HUES48 (cell line): ENCODE measurements around the gene ISL2.

ENCODE experiments used
- H3K27ac ChIP-seq: one replicate; pipeline ENCODE4 v1.7.0; 2013; ENCODE audit warnings: low read depth, low read length, inconsistent platforms
- H3K27me3 ChIP-seq: 2 replicates; pipeline ENCODE4 v1.6.1; 2013; ENCODE audit warnings: mild to moderate bottlenecking, low read length; ENCODE audit not compliant: control insufficient read depth, insufficient read depth
- H3K36me3 ChIP-seq: 2 replicates; pipeline ENCODE4 v1.6.1; 2013; ENCODE audit warnings: low read length; ENCODE audit not compliant: control insufficient read depth, insufficient read depth
- H3K4me1 ChIP-seq: 2 replicates; pipeline ENCODE4 v1.6.1; 2013; ENCODE audit warnings: mild to moderate bottlenecking, low read length; ENCODE audit not compliant: control insufficient read depth, insufficient read depth
- H3K4me3 ChIP-seq: 2 replicates; pipeline ENCODE4 v1.5.1; 2013; ENCODE audit warnings: mild to moderate bottlenecking, low read depth, low read length
- H3K9ac ChIP-seq: 2 replicates; pipeline ENCODE4 v1.6.1; 2013; ENCODE audit warnings: mild to moderate bottlenecking, low read depth, low read length, moderate library complexity
- H3K9me3 ChIP-seq: 2 replicates; pipeline ENCODE4 v1.6.1; 2013; ENCODE audit warnings: low read length; ENCODE audit not compliant: control insufficient read depth, insufficient read depth

ISL2 gene

DNA sequence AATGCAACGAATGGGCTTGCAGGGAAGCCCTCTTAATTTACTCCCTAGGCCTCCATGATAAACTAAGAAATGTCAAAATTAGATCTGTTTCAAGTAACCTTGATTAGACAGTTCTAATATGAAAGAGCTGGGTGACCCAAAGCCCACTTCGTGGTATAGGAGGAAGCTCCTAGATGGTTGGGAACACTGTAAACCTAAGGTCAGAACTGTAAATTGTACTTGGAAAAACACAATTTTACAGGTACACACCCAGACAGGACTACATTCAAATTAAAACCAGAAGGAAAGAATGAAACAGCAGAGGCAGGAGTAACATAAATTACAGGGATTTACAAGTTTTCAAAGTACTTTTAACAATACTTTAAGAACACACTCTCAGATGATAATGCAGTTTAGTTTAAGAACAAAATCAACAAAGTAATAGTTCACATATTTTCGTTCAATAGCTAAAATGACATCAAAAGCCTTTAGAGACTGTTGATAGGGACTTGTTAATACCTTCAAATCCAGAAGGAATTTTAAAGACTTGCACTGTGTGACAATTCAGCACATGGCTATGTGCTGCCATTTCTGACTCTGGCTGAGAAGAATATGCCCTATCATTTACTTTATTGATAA is 18.4 kb downstream of the ISL2 start:
- Histone ChIP-seq H3K9ac (no peak overlapping the region), H3K27ac (no peak overlapping the region), H3K4me1 (no peaks in the 10 kb centered on the region), H3K4me3 (no peak overlapping the region), H3K27me3 (peaks cover 7% of the 10 kb centered on the region), H3K36me3 (no peaks in the 10 kb centered on the region), H3K9me3 (no peaks in the 10 kb centered on the region)

DNA sequence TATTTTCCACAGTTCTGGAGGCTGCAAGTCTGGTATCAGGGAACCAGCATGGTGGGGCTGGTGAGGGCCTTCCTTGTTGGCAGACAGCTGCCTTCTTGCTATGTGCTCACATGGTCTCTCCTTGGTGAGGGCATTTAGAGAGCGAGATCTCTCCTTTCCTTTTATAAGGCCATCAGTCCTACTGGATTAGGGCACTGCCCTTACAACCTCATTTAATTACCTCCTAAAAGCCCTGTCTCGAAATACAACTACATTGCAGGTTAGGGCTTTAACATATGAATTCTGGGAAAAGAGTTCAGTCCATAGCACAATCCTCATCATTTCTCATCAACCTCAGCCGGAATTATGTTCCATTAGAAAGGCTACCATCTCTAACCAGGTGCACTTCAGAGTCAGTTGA is 21.9 kb downstream of the ISL2 start:
- no peak overlapping the region for H3K9ac ChIP-seq
- H3K36me3 ChIP-seq, result no peaks in the 10 kb centered on the region
- H3K4me1 ChIP-seq, result no peaks in the 10 kb centered on the region
- no peak overlapping the region for H3K4me3 ChIP-seq
- H3K27me3 ChIP-seq, result no peaks in the 10 kb centered on the region
- H3K27ac ChIP-seq, result no peak overlapping the region
- no peaks in the 10 kb centered on the region for H3K9me3 ChIP-seq

DNA sequence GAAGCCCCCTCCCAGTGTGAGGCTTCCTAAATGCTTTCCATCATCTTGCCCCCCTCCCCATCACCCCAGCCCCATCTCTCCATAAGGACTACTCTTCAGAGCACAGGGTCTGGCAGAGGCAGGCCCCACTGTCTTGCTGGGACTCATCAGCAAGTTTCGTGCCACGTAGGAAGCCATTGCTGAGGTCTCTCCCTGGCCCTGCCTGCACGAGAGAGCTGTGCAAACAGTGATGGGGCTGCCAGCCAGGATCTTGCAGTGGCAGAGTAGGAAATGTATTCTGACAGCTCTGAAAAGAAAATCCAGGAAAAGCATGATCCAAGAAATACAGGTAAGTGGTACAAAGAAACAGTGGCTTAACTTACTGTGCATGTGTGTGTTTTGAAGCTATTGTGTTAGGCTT is 22.6 kb downstream of the ISL2 start:
- Histone ChIP-seq H3K9ac (no peak overlapping the region), H3K9me3 (no peaks in the 10 kb centered on the region), H3K27me3 (no peaks in the 10 kb centered on the region), H3K4me1 (no peaks in the 10 kb centered on the region), H3K4me3 (no peak overlapping the region), H3K36me3 (no peaks in the 10 kb centered on the region), H3K27ac (no peak overlapping the region)

DNA sequence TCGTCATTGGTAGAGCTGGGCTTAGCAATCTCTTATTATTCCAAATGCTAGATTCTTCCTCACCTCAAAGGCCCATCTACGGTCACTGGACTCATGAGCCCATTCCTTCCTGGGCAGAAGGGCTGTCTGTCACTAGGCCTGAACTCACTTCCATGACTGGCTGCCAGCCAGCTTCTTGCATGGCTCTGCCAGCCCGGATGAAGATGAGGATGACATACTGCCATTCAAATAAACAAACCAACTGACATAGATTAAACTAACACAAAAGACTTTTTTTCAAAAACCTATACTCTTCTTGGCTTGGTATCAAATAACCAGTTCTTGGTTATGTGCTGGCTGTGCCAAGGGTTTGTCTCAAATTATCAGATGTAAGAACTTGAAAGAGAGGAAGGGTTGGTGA is 23.8 kb downstream of the ISL2 start:
- no peak overlapping the region for H3K4me3 ChIP-seq
- H3K27ac ChIP-seq, result no peak overlapping the region
- H3K9me3 ChIP-seq, result no peaks in the 10 kb centered on the region
- no peaks in the 10 kb centered on the region for H3K36me3 ChIP-seq
- H3K27me3 ChIP-seq, result no peaks in the 10 kb centered on the region
- H3K4me1 ChIP-seq, result no peaks in the 10 kb centered on the region
- H3K9ac ChIP-seq, result no peak overlapping the region

DNA sequence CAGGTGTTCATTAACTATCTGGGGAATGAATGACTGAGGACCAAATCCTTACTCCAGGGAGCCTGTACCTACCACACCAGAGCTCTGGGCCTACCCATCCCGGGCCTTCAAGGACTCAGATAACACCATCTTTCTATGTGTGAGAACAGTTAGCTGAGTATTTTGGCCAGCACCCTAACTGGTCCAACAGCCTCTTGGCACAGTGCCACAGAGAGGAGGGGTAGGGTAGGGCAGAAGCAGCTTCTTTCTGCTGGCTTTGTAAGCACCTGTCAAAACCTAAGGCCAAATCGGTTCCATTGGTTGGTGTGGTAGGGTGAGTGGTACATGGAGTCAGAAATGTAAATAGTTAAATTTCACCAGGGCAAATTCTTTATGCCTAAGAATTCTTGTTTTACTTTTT is 26.7 kb downstream of the ISL2 start:
- Histone ChIP-seq H3K9ac (no peak overlapping the region), H3K27ac (no peak overlapping the region), H3K4me1 (no peaks in the 10 kb centered on the region), H3K9me3 (no peaks in the 10 kb centered on the region), H3K4me3 (no peak overlapping the region), H3K27me3 (no peaks in the 10 kb centered on the region), H3K36me3 (no peaks in the 10 kb centered on the region)

DNA sequence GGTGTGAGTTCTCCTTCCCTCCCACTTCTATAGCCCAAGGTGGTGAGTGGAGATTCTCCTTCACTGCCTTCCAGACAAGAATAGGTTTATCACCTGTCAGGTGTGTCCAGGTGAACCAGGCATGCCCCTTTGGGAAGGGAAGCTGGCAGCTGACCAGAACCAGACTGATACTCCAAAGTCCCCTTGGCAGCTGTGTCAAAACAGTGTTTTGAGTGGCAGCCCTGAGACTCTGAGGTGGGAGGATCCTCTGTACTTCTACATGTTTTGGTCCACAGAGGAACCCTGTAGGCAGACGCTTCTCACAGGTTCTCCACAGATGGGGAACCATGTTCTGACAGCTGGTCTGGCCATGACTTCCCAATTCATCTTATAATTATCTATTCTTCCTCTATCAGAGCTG is 30.1 kb downstream of the ISL2 start:
- Histone ChIP-seq H3K9ac (no peak overlapping the region), H3K36me3 (no peaks in the 10 kb centered on the region), H3K4me3 (no peak overlapping the region), H3K27me3 (no peaks in the 10 kb centered on the region), H3K9me3 (no peaks in the 10 kb centered on the region), H3K4me1 (no peaks in the 10 kb centered on the region), H3K27ac (no peak overlapping the region)

DNA sequence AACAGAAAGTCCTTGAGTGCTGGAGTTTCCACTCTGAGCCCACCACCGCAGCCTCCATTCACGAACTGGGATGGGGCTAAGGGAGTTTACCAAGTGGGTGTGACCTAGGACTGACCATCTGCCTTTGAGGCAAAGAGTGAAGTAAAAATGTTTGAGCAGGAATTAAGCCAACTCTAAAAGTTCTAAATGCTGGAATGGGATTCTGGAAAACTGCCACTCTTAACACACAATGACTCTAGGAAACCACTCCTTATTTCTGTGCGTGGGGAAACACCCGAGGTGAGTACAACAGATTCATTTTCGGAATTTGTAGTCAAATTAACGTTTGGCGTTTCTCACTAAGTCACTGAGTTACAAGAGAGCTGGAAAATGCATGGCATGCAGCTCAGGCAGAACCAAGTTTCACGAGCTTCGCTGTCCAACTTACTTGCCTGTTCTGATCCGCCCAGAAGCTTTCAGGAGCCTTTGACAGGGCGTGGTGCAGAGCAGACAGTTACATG is 31.6 kb downstream of the ISL2 start:
- Histone ChIP-seq H3K9me3 (no peaks in the 10 kb centered on the region), H3K4me1 (no peaks in the 10 kb centered on the region), H3K27me3 (no peaks in the 10 kb centered on the region), H3K9ac (no peak overlapping the region), H3K4me3 (no peak overlapping the region), H3K36me3 (no peaks in the 10 kb centered on the region), H3K27ac (no peak overlapping the region)

DNA sequence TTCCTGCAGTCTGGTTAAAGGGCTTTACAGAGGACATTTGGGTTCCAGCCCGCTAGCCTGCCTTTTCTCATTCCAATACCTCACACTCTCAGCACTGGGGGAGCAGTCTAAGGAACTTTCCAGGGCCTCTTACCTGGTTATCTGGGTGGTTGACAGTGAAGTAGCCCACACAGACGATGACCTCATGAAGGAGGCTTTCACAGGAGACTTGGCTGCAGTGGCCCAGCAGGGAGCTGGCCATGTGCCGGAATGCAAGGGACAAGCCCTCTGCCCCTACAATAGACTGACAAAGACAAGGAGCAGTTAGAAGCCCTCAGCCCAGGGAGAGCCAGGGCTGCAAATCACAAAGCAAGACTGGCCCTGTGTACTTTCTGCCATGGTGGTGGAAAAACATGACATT is 39.5 kb downstream of the ISL2 start:
- H3K9me3 ChIP-seq, result no peaks in the 10 kb centered on the region
- H3K27ac ChIP-seq, result no peak overlapping the region
- H3K4me1 ChIP-seq, result peaks cover 4% of the 10 kb centered on the region; the same call in 1 of the 2 replicates
- no peaks in the 10 kb centered on the region for H3K36me3 ChIP-seq
- H3K9ac ChIP-seq, result no peak overlapping the region
- H3K4me3 ChIP-seq, result no peak overlapping the region
- H3K27me3 ChIP-seq, result no peaks in the 10 kb centered on the region

DNA sequence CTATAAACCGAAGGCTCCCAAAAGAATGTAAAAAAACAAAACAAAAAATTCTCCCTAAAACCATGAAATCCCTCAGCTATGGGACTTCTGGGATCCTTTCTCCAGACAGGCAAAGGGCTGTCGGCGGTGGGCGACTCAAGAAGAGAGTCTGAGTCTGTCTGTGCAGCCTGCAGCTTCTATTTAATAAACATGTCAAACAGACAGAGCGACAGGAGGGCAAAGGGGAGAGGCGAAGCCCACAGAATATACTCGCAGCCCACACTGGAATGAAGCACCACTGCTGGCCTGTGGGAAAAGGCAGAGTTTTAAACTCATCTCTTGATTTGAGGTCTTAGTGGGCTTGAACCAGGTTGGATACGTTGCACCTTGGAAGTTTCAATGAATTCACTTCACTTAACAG is 40.2 kb downstream of the ISL2 start:
- peaks cover 4% of the 10 kb centered on the region; the same call in 1 of the 2 replicates for H3K4me1 ChIP-seq
- no peaks in the 10 kb centered on the region for H3K27me3 ChIP-seq
- H3K36me3 ChIP-seq, result no peaks in the 10 kb centered on the region
- H3K9me3 ChIP-seq, result no peaks in the 10 kb centered on the region
- no peak overlapping the region for H3K4me3 ChIP-seq
- H3K9ac ChIP-seq, result no peak overlapping the region
- peak overlapping the region; percentile 34 for H3K27ac ChIP-seq

DNA sequence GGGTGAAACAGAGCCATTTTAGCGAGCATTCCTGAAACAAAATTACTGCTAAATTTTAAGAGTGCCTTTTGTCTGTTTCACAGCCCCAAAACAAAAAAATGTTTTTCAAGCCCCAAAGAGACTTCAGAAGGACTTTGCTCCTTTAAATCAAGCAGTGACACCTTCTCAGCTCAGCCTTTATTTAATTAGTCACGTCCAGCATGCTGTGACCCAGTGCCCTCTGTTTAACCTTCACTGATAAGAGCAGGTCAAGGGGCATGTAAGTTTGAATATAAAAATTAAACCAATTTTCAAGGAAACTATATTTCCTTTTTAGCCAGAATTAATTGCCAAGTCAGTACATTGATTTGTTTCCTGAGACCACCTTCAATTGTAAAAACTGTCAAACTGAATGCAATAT is 40.6 kb downstream of the ISL2 start:
- H3K9me3 ChIP-seq, result no peaks in the 10 kb centered on the region
- H3K4me1 ChIP-seq, result peaks cover 4% of the 10 kb centered on the region; the same call in 1 of the 2 replicates
- no peaks in the 10 kb centered on the region for H3K27me3 ChIP-seq
- peak overlapping the region; percentile 34 for H3K27ac ChIP-seq
- no peak overlapping the region for H3K4me3 ChIP-seq
- no peaks in the 10 kb centered on the region for H3K36me3 ChIP-seq
- H3K9ac ChIP-seq, result no peak overlapping the region

DNA sequence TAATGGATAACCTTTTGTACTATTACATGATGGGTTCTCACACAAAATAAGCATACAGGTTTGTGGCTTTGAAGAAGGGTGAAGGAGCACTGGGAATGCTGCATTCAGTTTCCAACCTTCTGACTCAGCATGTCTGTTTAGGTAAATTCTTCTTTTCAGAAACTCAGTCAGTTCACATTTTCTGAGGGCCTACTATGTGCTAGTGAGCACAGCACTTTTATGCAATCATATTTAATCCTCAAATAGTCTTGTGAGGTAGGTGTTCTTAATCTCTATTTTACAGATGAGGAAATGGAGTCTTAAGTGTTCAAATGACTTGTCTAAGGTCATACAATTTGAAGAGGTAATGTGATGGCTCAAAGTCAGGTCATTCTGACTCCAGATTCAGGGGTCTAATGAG is 41.2 kb downstream of the ISL2 start:
- Histone ChIP-seq H3K9ac (no peak overlapping the region), H3K27ac (no peak overlapping the region), H3K4me3 (no peak overlapping the region), H3K9me3 (no peaks in the 10 kb centered on the region), H3K27me3 (no peaks in the 10 kb centered on the region), H3K36me3 (no peaks in the 10 kb centered on the region), H3K4me1 (peaks cover 4% of the 10 kb centered on the region; the same call in 1 of the 2 replicates)
